LoVo (cell line): ENCODE results near the gene SUPT20H.

Experiments used
- DNase-seq: peaks from one replicate; pipeline ENCODE4 v3.0.0-alpha.2; 2016; ENCODE audit warnings: low spot score

SUPT20H gene

GRCh38 chr13:37058910-37059847 is at the start of gene SUPT20H:
SUPT20H (minus strand) TSS chr13:37059688; CDS start chr13:37051490, 8,198 bp downstream.
- peak; percentile 91 for DNase-seq

GRCh38 chr13:37109051-37109678 is 49.7 kb upstream of the SUPT20H start:
- no peak for DNase-seq

DNA sequence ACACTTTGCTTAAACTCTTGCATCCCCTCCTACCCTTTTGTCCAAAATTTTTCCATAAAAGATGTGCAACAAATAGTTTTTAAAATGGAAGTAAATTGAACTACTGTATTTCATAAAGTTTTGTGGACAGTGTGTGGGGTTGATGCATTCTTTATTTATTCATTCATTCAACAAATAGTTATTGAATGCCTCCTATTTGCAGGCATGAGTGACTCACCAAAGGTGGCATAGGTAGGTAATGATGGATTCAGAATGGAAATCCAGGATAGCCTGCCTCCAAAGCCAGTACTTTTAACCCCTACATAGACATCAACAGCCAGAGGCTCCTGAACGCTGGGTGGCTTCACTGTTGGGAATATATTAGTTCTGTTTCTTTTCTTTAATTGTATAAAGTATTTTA is 48.4 kb upstream of the SUPT20H start:
- DNase-seq: no peak

GRCh38 chr13:37107456-37107855 is 48.0 kb upstream of the SUPT20H start:
- DNase-seq: no peak

DNA sequence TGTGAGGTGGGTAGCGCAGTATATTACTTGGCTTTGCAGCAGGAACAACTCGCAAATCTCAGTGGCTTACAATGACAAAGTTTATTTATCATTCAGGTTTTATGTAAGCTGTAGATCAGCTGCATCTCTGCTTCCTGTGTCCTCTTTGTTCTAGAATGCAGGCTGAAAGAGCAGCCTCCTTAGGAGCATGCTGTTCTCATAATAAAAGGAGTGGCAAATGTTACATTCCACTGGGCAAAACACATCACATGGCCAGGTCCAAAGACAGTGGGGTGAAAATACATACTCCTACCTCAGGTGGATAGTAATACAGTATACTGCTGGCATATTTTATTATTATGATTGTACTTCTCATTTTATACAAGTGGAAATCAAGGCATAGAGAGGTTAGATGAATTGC is 47.2 kb upstream of the SUPT20H start:
- DNase-seq: no peak

DNA sequence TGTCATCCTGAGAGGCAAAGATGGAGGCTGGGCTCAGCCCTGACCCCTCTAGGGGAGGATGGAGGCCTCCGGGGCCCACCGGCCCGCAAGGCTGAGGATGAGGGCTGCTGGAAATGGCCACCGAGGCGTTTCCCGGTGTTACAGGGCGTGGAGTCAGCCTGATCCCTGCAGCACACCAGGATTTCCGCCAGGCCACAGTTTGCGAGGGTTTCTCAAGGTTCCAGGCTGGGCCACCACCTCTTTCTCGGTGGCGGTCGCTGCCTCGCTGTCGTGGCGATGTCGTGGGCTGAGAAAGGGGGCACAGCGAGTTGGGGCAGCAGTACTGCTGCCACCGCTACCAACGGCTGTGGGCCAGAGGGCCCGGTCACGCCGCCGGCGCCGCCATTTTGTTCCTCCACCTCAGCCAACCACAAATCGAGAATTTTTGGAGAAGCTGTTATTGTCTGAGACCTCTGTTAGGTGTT is 45.8 kb upstream of the SUPT20H start, which contains the start of gene CSNK1A1L:
Gene CSNK1A1L, minus strand, starts transcription at position 414 of the 464 bp plus-strand sequence. Its CDS starts 408 bp downstream, at position 6.
- no peak for DNase-seq

DNA sequence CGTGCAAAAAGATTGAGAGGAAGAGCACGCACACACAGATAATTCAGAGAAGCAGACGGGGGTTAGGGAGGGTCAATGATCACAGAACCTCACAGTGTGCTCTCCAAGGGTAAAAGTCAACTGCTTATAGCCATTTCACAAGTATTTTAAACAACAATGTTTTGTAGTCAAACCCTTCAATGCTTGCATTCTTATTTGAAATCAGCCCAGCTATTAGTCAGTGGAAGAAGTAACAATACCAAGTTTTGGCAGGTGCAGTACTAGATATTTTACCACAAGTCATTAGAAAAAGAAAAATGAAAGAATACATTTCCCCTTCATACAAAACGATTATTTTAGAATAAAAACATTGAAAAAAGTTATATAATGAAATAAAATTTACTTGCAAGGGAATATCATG is 43.4 kb upstream of the SUPT20H start:
- DNase-seq: no peak

DNA sequence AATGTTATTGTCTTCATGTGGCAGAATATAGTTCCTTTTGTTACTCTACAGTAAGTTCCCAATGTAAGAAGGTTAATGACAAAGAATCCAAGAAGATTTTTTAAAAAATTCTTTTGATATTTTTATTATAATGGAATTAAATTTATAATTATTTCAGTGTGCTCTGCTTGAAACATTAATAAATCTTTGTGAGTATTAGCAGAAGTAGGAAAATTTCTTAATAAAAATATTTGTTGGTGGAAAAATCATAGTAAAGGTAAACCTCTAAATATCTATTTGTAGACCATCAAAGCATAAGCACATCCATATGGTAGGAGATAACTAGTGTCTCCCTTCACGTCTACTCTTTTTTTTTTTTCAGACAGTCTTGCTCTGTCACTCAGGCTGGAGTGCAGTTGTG is 41.7 kb upstream of the SUPT20H start:
- DNase-seq: no peak

DNA sequence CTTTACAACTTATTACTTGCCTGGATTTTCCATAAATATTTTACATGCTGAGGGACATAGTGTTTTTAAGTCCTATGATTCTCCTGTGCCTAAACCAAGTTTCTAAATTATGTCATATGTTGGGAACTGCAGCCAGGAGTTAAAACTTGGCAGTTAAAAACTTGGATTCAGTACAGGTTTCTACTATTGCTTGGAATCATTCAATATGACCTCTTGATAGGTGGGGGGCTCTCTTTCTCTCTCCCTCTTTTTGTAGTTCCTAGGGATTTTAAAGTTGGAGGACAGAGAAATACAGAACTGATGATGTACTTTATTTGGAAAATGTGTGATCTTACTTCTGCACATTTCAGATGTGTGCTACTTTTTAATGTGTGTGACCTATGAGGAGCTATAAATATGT is 41.2 kb upstream of the SUPT20H start:
- DNase-seq: no peak

DNA sequence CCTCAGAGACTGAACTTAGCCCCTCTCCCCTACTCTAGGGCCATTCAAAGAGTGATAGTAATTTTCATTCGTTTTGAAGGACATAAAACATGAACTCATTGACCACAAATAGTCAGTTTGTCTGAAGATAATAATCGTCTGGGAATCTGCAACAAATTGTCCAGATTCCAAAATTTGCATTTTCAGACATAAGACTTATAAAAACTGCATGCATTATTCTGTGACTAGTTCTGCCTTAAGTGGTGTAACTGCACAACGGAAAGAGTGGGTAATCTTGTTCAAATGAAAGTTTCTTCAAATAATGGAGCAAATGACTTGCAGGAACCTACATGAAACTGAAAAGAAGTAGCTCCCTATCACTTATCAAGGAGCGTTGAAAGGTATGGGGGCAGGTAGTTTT is 37.6 kb upstream of the SUPT20H start:
- DNase-seq: no peak

DNA sequence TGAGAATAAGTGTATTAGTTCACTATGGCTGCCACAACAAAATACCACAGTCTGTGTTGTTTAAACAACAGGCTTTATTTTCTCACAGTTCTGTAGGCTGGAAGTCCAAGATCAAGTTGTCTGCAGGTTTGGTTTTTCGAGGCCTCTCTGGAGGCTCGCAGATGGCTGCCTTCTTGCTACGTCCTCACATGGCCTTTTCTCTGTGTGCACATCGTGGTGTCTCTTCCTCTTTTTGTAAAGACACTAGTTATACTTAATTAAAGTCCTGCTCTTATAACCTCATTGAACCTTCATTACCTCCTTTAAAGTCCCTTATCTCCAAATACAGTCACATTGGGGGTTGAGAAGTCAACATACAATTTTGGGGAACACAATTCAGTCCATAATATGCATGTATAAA is 35.4 kb upstream of the SUPT20H start:
- DNase-seq: no peak

GRCh38 chr13:37094099-37094498 is 34.6 kb upstream of the SUPT20H start:
- no peak for DNase-seq

- DNase-seq: no peak
These were observed 32.3 kb upstream of the SUPT20H start for GRCh38 chr13:37091835-37092234.

DNA sequence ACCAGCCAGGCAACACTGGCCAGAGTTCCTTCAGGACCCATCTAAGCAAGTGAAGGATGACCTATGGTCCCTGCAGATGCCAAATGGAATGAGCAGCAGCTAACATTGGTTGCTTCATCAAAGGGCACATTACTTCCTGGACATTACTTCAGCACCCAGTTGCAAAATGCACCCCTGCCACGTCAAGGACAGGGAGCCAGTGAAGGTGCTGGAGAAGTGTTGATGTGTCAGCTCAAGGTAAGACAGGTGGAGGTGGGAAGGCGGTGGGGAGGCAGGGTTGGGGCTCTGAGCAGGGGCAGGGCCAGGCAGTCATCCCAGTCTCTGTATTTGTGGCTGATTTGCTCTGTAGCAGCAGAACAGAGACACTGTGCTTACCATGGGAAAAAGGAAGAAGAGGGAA is 31.4 kb upstream of the SUPT20H start:
- DNase-seq: no peak

DNA sequence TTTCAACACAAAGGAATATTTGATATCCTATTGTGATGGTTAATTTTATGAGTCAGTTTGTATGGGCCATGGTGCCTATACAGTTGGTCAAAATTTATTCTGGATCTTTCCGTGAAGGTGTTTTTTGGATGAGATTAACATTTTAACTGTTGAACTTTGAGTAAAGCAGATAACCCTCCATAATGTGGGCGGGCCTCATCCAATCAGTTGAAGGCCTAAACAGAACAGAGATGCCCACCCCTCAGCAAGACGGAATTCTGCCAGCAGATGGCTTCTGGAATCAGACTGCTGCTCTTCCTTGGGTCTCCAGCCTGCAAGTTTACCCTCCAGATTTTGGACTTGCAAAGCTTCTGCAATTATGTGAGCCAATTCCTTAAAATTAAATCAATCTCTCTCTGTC is 30.0 kb upstream of the SUPT20H start:
- no peak for DNase-seq

DNA sequence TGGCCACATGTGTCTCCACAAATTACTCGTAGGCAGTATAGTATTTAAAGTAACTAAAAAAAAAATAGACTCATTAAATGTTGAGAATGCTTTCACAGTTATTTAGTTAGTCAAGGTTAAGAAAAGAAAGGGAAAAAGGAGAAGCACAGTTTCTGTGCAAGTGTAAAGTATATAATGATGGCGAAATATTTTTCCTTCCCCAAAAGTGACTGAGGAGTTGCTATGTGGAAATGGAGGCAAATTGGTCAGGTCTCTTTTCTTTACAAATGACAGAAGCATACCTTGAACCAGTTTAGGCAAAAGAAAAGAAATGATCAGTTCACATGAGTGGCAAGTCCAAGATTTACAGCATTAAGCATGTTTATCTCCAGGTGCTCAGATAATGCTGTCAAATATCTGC is 28.0 kb upstream of the SUPT20H start:
- no peak for DNase-seq

DNA sequence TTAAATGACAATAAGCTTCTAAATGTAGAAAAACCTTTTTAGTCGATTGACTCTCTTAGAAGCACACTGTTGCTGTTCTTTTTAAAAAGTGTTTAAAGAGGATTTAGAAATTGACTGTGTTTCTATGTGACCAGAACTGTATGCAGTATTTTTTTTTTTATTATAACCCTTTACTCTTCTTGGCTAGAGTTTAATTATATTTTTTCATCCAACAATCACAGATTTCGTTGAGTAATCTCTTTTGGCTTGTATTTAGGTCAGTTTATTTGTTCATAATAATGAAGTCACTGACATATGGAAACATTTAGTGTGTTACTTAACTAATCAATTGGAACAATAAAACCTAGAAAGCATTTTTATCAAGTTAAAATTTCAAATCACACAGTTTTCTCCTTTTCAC is 26.1 kb upstream of the SUPT20H start:
- no peak for DNase-seq

DNA sequence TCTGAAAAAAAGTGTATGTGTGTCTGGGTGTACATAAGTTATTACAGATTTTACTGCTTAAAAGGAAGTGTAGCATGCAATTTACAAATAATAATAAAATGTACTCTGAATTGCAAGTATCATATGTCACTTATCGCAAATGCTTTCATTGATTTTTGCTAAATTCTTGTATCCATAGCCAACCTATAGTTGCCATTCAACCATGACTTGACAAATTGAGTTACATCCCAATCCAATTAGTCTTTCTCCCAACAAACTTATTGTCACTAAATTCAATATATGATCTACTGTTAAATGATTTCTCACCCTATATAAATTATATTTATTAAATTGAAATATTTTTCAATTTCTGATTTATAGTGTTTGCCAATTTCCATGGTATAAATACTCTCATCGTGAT is 17.3 kb upstream of the SUPT20H start:
- no peak for DNase-seq

DNA sequence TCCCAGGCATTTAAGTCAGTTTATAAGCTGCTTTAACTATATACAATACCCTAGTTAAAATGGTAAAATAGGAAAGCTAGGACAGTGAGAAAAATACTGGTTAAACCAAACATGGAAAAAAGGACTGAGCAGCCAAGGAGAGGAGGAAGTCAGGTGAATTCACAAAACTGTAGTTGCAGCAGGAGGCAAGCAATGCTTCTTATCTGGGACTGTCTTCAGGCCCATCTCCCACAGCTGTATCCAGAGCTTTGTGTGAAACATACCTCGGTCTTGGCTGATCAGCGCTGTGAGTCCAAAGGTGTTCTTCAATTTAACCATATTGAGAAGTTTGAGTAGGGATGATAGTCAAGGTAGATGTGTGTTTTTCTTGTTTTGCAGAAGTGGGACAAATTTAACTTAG is 15.7 kb upstream of the SUPT20H start:
- DNase-seq: no peak

DNA sequence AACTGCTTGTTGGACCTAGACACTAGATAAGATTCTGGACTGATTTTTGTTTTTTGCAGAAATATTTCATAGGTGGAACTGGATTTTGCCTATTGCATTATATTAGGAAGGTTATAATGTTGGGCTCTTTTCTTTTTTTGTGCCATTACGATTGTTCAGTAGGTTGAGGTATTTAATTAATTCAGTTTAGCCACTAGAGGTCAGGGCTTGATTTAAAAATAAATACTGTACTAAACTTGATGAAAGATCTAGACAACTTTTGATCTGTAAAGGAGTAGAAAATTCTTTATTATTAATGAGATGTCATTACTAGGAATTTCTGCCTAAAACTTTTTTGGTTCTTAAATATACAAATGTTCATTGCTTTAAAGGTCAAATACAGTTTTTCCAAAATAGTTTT is 15.2 kb upstream of the SUPT20H start:
- DNase-seq: peak; percentile 43

GRCh38 chr13:37072024-37072423 is 12.5 kb upstream of the SUPT20H start:
- no peak for DNase-seq

GRCh38 chr13:37070956-37071355 is 11.5 kb upstream of the SUPT20H start:
- no peak for DNase-seq

- no peak for DNase-seq
These were observed 10.7 kb upstream of the SUPT20H start for GRCh38 chr13:37070145-37070695.
